CD4-positive, alpha-beta T cell (primary cell): ENCODE measurements around the gene PDGFA. TPM values are rescaled to one million over a fixed set of nuclear protein-coding genes. Genes with fewer than 3 reads are reported as not detected.

ENCODE experiments used
- ATAC-seq: fragments of 200-7000 bp; cut with Tn5 transposase; one replicate; pipeline ENCODE4 v1.10.0; 2022; ENCODE audit warnings: mild to moderate bottlenecking; ENCODE audit not compliant: poor library complexity
- CTCF ChIA-PET: fragments of 350-600 bp; sonication (Branson Sonifier 250); formaldehyde crosslinking; loops from one replicate; lab custom pipeline; 2021; ENCODE audit warnings: antibody characterized with exemption, inconsistent platforms; lab: Charles Lee
- POLR2A ChIA-PET: fragments of 350-600 bp; sonication (Branson Sonifier 250); formaldehyde crosslinking; loops from one replicate; lab custom pipeline; 2021; ENCODE audit warnings: antibody characterized with exemption, inconsistent platforms; lab: Charles Lee
- DNase-seq, 14 experiments: peaks; one replicate each; pipeline ENCODE4 v3.0.0-alpha.2; 2013 to 2020; ENCODE audit warnings: mixed read lengths in 2 of 14
- H3K27ac ChIP-seq, 2 donors: one replicate each; pipeline versions ENCODE4 v1.5.1 to v1.7.0; 2013; ENCODE audit warnings: low read length in 2 of 2, low read depth in 1 of 2, mild to moderate bottlenecking in 1 of 2
- H3K27me3 ChIP-seq, 2 experiments: 1 replicate in 1 of 2; 2 replicates in 1 of 2; pipeline versions ENCODE4 v1.6.1 to v1.7.0; 2013; ENCODE audit warnings: low read length in 2 of 2, control low read depth in 1 of 2, mild to moderate bottlenecking in 1 of 2, moderate library complexity in 1 of 2; ENCODE audit not compliant: insufficient read depth in 2 of 2, control insufficient read depth in 1 of 2
- H3K36me3 ChIP-seq: one replicate; pipeline ENCODE4 v1.6.1; 2013; ENCODE audit warnings: low read length, control low read depth; ENCODE audit not compliant: insufficient read depth
- H3K4me1 ChIP-seq: one replicate; pipeline ENCODE4 v1.6.1; 2013; ENCODE audit warnings: low read length, control low read depth; ENCODE audit not compliant: insufficient read depth
- H3K4me3 ChIP-seq: one replicate; pipeline ENCODE4 v1.5.1; 2013; ENCODE audit warnings: mild to moderate bottlenecking, low read length, moderate library complexity
- H3K9me3 ChIP-seq, 2 experiments: 1 replicate in 1 of 2; 2 replicates in 1 of 2; pipeline versions ENCODE4 v1.6.1 to v1.7.0; 2013; ENCODE audit warnings: low read length in 2 of 2, mild to moderate bottlenecking in 2 of 2, control low read depth in 1 of 2, moderate library complexity in 1 of 2; ENCODE audit not compliant: control insufficient read depth in 1 of 2, insufficient read depth in 1 of 2
- H3K27ac Mint-ChIP-seq: one replicate; pipeline ENCODE4 v1.8.0; 2020; ENCODE audit warnings: mixed read lengths
- H3K27me3 Mint-ChIP-seq: one replicate; pipeline ENCODE4 v1.8.0; 2021; ENCODE audit warnings: mixed read lengths
- H3K36me3 Mint-ChIP-seq: one replicate; pipeline ENCODE4 v1.8.0; 2021; ENCODE audit warnings: low read depth, mixed read lengths
- H3K4me1 Mint-ChIP-seq: one replicate; pipeline ENCODE4 v1.8.0; 2021; ENCODE audit warnings: low read depth, mixed read lengths
- H3K4me3 Mint-ChIP-seq: one replicate; pipeline ENCODE4 v1.8.0; 2020; ENCODE audit warnings: mild to moderate bottlenecking, mixed read lengths
- H3K9me3 Mint-ChIP-seq: one replicate; pipeline ENCODE4 v1.8.0; 2020; ENCODE audit warnings: mixed read lengths
- intact Hi-C, 2 experiments: fragments of 100-400 bp; cut with DNase I in 1 of 2; cut with micrococcal nuclease in 1 of 2; formaldehyde crosslinking; loops; one replicate each; pipeline versions ENCODE4 v1.15.1 to v1.9.0; 2023 to 2025; cut with DNase I, micrococcal nuclease
- total RNA-seq, 174 experiments: library from RNA in 2 of 174; stranded (reverse) in 2 of 174; gene quantifications; one replicate each; pipeline ENCODE4 v1.2.3 and lab custom pipeline; 2021 to 2026
- TF ChIP-seq, protein P1 (sequence below): fragments of 200-600 bp; IDR thresholded peaks from one replicate; pipeline ENCODE4 v1.8.0; 2022; ENCODE audit warnings: antibody characterized with exemption, mild to moderate bottlenecking

PDGFA gene
- total RNA-seq, 2 experiments from 2014 or later, result 0.55 to 0.70 TPM

DNA sequence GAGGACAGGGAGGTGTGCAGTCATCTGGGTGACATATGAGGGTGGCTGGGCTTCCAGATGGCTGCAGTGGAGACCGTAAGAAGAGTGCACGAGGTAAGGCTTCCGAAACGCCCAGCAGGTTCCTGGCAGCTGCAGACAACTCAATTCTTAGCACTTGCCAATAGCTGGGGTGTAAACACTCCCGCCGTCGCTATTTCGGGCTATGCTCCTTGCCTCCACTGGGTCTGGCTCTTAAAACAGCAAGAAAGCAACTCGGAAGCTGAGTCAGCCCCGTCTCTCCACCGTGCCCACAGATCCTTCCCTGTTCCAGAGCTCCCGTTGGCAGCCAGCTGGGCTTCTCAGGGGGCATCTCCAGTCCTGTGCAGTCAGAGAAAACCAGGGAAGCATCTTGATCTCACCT is 6.1 kb upstream of the PDGFA start:
- ChIA-PET POLR2A (no interaction called here), CTCF (no interaction called here)
- DNase-seq, result no peak
- peaks cover 39% of the 10 kb centered on the region for H3K27me3 Mint-ChIP-seq
- Histone ChIP-seq H3K9me3 (peaks cover 0 to 20% of the 10 kb centered on the region in 2 experiments), H3K27me3 (peaks cover 27 to 28% of the 10 kb centered on the region in 2 experiments), H3K4me3 (no peak overlapping the region), H3K4me1 (peaks cover 21% of the 10 kb centered on the region), H3K36me3 (no peaks in the 10 kb centered on the region), H3K27ac (no peak overlapping the region)
- H3K36me3 Mint-ChIP-seq, result no peaks in the 10 kb centered on the region
- no peaks in the 10 kb centered on the region for H3K4me1 Mint-ChIP-seq
- no peak overlapping the region for H3K27ac Mint-ChIP-seq
- TF ChIP-seq, protein P1, sequence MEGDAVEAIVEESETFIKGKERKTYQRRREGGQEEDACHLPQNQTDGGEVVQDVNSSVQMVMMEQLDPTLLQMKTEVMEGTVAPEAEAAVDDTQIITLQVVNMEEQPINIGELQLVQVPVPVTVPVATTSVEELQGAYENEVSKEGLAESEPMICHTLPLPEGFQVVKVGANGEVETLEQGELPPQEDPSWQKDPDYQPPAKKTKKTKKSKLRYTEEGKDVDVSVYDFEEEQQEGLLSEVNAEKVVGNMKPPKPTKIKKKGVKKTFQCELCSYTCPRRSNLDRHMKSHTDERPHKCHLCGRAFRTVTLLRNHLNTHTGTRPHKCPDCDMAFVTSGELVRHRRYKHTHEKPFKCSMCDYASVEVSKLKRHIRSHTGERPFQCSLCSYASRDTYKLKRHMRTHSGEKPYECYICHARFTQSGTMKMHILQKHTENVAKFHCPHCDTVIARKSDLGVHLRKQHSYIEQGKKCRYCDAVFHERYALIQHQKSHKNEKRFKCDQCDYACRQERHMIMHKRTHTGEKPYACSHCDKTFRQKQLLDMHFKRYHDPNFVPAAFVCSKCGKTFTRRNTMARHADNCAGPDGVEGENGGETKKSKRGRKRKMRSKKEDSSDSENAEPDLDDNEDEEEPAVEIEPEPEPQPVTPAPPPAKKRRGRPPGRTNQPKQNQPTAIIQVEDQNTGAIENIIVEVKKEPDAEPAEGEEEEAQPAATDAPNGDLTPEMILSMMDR, result no peak
- intact Hi-C loops, result loop anchor here (5.0 to 10.0 kb wide), 2 partner anchors 201 to 247 kb away; no protein-coding TSS in a partner anchor
- no peaks in the 10 kb centered on the region for H3K9me3 Mint-ChIP-seq
- H3K4me3 Mint-ChIP-seq, result no peak overlapping the region
- no peak for ATAC-seq

DNA sequence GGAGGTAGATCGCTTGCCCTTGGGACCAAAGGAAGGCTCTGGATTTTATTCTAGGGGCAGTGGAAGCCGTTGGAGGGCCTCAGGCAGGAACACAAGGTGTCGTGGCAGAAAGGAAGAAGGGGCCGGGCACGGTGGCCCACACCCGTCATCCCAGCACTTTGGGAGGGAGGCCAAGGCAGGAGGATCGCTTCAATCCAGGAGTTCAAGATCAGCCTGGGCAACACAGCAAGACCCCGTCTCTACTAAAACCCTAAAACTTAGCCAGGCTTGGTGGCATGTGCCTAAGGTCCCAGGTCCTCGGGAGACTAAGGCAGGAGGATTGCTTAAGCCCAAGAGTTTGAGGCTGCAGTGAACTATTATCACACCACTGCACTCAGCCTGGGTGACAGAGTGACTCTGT is 5.2 kb upstream of the PDGFA start:
- Mint-ChIP-seq H3K4me1 (no peaks in the 10 kb centered on the region), H3K9me3 (no peaks in the 10 kb centered on the region), H3K27ac (no peak overlapping the region), H3K36me3 (no peaks in the 10 kb centered on the region), H3K27me3 (peaks cover 36% of the 10 kb centered on the region), H3K4me3 (no peak overlapping the region)
- ATAC-seq, result no peak
- intact Hi-C loops, result loop anchor here (5.0 to 10.0 kb wide), 3 partner anchors 113 to 248 kb away; no protein-coding TSS in a partner anchor
- ChIA-PET CTCF (no interaction called here), POLR2A (no interaction called here)
- peaks cover 0 to 20% of the 10 kb centered on the region in 2 experiments for H3K9me3 ChIP-seq
- no peak overlapping the region for H3K27ac ChIP-seq
- TF ChIP-seq, protein P1, result no peak
- H3K36me3 ChIP-seq, result no peaks in the 10 kb centered on the region
- H3K4me1 ChIP-seq, result peaks cover 29% of the 10 kb centered on the region
- no peak overlapping the region for H3K4me3 ChIP-seq
- H3K27me3 ChIP-seq, result peaks cover 29 to 36% of the 10 kb centered on the region in 2 experiments
- DNase-seq, result no peak

DNA sequence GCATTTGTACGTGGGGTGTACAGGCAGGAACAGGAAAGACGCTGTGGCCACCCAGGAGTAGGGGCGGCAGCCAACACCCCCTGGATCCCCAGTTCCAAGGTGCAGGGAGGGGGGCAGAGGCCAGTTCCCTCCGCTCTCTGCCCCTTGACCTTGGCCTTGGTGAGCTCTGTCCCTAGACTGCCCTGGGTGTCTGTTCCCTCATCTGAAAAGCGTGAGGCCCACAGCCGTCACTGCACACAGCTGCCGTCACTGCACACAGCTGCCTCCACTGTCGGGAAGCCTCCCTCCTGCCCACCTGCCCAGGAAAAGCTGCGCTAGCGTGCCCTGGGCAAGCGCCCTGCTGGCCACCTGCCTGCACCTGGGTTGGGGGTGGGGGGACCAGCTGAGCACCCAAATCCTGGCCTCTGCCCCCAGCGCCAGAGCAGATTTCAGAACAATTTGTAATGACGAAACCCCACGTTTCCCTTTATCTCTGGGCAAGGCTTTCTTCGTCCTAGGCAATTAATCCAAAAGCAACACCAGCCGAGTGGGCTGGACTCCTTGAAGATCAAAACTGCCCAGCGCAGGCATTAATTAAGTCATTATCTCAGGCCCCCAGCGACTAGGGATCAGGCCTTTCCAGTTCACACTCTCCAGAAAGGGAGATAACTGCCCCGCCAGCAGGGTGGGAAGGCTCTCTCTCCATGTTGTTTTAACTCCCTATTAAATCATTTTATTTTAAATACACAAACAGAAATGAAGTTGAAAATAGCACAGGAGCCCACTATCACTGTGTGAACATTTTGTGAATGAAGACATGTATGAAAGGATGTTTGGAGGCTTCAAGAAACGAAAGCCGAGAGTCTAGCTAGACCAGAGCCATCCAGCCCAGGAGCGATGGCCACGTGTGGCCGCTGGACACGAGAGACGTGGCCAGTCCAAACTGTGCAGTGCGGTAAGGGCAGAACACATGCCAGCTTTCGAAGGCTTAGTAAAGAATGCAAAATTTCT is 4.0 kb upstream of the PDGFA start:
- Histone ChIP-seq H3K27me3 (peaks cover 28 to 36% of the 10 kb centered on the region in 2 experiments), H3K9me3 (peaks cover 0 to 20% of the 10 kb centered on the region in 2 experiments), H3K4me3 (no peak overlapping the region), H3K4me1 (peaks cover 29% of the 10 kb centered on the region), H3K36me3 (no peaks in the 10 kb centered on the region), H3K27ac (no peak overlapping the region)
- Mint-ChIP-seq H3K27me3 (peaks cover 37% of the 10 kb centered on the region), H3K27ac (no peak overlapping the region), H3K4me3 (no peak overlapping the region), H3K9me3 (no peaks in the 10 kb centered on the region), H3K36me3 (no peaks in the 10 kb centered on the region), H3K4me1 (peaks cover 1% of the 10 kb centered on the region)
- POLR2A ChIA-PET, result no interaction called here
- TF ChIP-seq, protein P1, result no peak
- CTCF ChIA-PET, result no interaction called here
- DNase-seq (no peak), ATAC-seq (no peak)
- intact Hi-C loops, result loop anchor here (5.0 to 10.0 kb wide), 2 partner anchors 114 to 199 kb away; no protein-coding TSS in a partner anchor
